ENCODE measurements around the gene NFAM1. TPM values are rescaled to one million over a fixed set of nuclear protein-coding genes. Genes with fewer than 3 reads are reported as not detected.
A peak's percentile ranks its signal among the peaks of the same experiment; 100 is the strongest.

NFAM1 gene
- total and polyA plus RNA-seq, 2 of the 4 experiments (the other 2 are of a cell fraction), result not detected

DNA sequence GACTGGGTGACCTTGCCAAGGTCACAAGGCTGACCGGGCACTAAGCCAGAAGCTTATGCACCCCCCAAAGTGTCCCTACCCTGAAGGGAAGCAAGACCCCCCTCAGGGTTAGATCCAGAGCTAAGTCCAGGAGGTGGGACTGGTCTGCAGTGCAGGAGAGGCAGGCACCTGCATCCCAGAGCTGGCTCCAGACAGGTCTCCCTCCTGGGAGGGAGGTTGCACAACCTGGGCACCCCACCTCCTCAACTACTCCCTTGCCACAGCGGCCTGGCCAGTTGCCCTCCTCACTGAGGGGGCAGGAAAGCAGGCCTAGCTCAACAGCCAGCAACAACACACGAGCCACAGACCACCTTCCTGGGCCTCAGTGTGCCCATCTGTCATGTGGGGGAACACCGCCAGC lies 86.7 kb downstream of the NFAM1 start:
- CTCF ChIA-PET, result no interaction called here
- in situ Hi-C loops (cut with MboI; ENCODE audit: low sequenced_read_pairs), result no loop called here
- H2AFZ ChIP-seq (replicated peaks; ENCODE audit: low read length, poor library complexity), result no peak overlapping the region
- no peak overlapping the region for H2BK20ac ChIP-seq (ENCODE audit: low read depth, low read length)
- no peak overlapping the region for H3K27ac ChIP-seq (ENCODE audit: insufficient read depth, low read length)
- no peaks in the 10 kb centered on the region for H3K36me3 ChIP-seq (ENCODE audit: control insufficient read depth, insufficient read depth, low read length)
- H3K79me1 ChIP-seq (ENCODE audit: low read depth in 1 of 2, low read length in 2 of 2), result no peaks in the 10 kb centered on the region
- no peak overlapping the region for H4K91ac ChIP-seq (ENCODE audit: insufficient read depth, low read depth, low read length)
- no peak overlapping the region for H3K9ac ChIP-seq (ENCODE audit: low read depth, low read length)
- BruUV-seq (replicated peaks), result no TSS peak
- POLR2A ChIA-PET (ENCODE audit: unreplicated experiment), result no interaction called here
- no peak overlapping the region for H2BK5ac ChIP-seq (ENCODE audit: low read depth, low read length, poor library complexity, severe bottlenecking)
- H3K9me1 ChIP-seq (ENCODE audit: insufficient read depth, low read length), result no peaks in the 10 kb centered on the region
- no peak overlapping the region for H4K5ac ChIP-seq (ENCODE audit: low read depth, low read length)
- no peak overlapping the region for H3K14ac ChIP-seq (replicated peaks; ENCODE audit: low read depth, low read length)
- no peak overlapping the region for H2BK120ac ChIP-seq (ENCODE audit: low read depth, low read length)
- H4K8ac ChIP-seq (ENCODE audit: low read depth in 2 of 2, low read length in 2 of 2), result no peak overlapping the region
- no peak overlapping the region for H3K4me3 ChIP-seq (ENCODE audit: insufficient read depth, low read depth, low read length)
- 0 out of 2 replicates have a peak, but pooled peaks cover 3% of the 10 kb centered on the region for H4K20me1 ChIP-seq (ENCODE audit: insufficient read depth, low read length)
- H3K18ac ChIP-seq (ENCODE audit: low read depth, low read length), result no peak overlapping the region
- H3K27me3 ChIP-seq (ENCODE audit: control insufficient read depth, insufficient read depth, low read length), result peaks cover 17% of the 10 kb centered on the region; the same call in 1 of the 2 replicates
- H3K4me1 ChIP-seq (ENCODE audit: control insufficient read depth, insufficient read depth, low read length), result peaks cover 2% of the 10 kb centered on the region
- dilution Hi-C loops (cut with HindIII; ENCODE audit: low sequenced_read_pairs, unreplicated experiment), result no loop called here
- H3K23ac ChIP-seq (ENCODE audit: low read depth, low read length), result no peak overlapping the region
- DNase-seq, result no peak
- H3K4ac ChIP-seq (ENCODE audit: low read depth, low read length), result no peak overlapping the region
- no peak overlapping the region for H2BK15ac ChIP-seq (ENCODE audit: low read depth, low read length)
- WGBS, 2 experiments (ENCODE audit: extremely low coverage in 2 of 2, insufficient read length in 1 of 2), result 83% methylated on average over 1 of the region's 4 CpGs; no CpG with 5 or more reads in 1 of the 2 experiments
- peak overlapping the region; percentile 55 for H2AK9ac ChIP-seq (replicated peaks; ENCODE audit: low read depth, low read length, poor library complexity)
- TF ChIP-seq CEBPB (IDR thresholded peaks at IDR 0.05; ENCODE audit: low read depth, low read length) (no peak), FOS (IDR thresholded peaks at IDR 0.05; ENCODE audit: low read depth, low read length) (no peak), BHLHE40 (IDR thresholded peaks at IDR 0.05; ENCODE audit: low read depth, low read length) (no peak), MAFK (IDR thresholded peaks at IDR 0.05; ENCODE audit: low read depth, low read length) (no peak), CHD1 (IDR thresholded peaks at IDR 0.05; ENCODE audit: low read depth, low read length) (no peak), MAZ (IDR thresholded peaks at IDR 0.05; ENCODE audit: borderline replicate concordance, low read depth, low read length) (no peak), MXI1 (IDR thresholded peaks at IDR 0.05; ENCODE audit: borderline replicate concordance, low read depth, low read length) (no peak), NFE2L2 (IDR thresholded peaks at IDR 0.05; ENCODE audit: low read depth, low read length) (no peak), RAD21 (IDR thresholded peaks at IDR 0.05; ENCODE audit: low read length) (no peak), POLR2A (IDR thresholded peaks at IDR 0.05; ENCODE audit: low read depth, low read length) (no peak), SMC3 (IDR thresholded peaks at IDR 0.05; ENCODE audit: low read depth, low read length) (no peak), RCOR1 (IDR thresholded peaks at IDR 0.05; ENCODE audit: insufficient replicate concordance, low read length) (no peak), RFX5 (IDR thresholded peaks at IDR 0.05; ENCODE audit: low read depth, low read length) (no peak)
- TF ChIP-seq, protein P1, sequence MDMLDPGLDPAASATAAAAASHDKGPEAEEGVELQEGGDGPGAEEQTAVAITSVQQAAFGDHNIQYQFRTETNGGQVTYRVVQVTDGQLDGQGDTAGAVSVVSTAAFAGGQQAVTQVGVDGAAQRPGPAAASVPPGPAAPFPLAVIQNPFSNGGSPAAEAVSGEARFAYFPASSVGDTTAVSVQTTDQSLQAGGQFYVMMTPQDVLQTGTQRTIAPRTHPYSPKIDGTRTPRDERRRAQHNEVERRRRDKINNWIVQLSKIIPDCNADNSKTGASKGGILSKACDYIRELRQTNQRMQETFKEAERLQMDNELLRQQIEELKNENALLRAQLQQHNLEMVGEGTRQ (IDR thresholded peaks at IDR 0.05; ENCODE audit: low read depth, low read length), result no peak
- TF ChIP-seq, protein P2, sequence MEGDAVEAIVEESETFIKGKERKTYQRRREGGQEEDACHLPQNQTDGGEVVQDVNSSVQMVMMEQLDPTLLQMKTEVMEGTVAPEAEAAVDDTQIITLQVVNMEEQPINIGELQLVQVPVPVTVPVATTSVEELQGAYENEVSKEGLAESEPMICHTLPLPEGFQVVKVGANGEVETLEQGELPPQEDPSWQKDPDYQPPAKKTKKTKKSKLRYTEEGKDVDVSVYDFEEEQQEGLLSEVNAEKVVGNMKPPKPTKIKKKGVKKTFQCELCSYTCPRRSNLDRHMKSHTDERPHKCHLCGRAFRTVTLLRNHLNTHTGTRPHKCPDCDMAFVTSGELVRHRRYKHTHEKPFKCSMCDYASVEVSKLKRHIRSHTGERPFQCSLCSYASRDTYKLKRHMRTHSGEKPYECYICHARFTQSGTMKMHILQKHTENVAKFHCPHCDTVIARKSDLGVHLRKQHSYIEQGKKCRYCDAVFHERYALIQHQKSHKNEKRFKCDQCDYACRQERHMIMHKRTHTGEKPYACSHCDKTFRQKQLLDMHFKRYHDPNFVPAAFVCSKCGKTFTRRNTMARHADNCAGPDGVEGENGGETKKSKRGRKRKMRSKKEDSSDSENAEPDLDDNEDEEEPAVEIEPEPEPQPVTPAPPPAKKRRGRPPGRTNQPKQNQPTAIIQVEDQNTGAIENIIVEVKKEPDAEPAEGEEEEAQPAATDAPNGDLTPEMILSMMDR (conservative IDR thresholded peaks at IDR 0.05; ENCODE audit: low read depth, low read length), result no peak
- TF ChIP-seq, protein P3, sequence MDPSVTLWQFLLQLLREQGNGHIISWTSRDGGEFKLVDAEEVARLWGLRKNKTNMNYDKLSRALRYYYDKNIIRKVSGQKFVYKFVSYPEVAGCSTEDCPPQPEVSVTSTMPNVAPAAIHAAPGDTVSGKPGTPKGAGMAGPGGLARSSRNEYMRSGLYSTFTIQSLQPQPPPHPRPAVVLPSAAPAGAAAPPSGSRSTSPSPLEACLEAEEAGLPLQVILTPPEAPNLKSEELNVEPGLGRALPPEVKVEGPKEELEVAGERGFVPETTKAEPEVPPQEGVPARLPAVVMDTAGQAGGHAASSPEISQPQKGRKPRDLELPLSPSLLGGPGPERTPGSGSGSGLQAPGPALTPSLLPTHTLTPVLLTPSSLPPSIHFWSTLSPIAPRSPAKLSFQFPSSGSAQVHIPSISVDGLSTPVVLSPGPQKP (IDR thresholded peaks at IDR 0.05; ENCODE audit: borderline replicate concordance, low read depth, low read length), result no peak
- intact Hi-C loops (cut with micrococcal nuclease), result no loop called here
- H2AK5ac ChIP-seq (ENCODE audit: low read depth, low read length), result no peak overlapping the region
- H3K56ac ChIP-seq (ENCODE audit: extremely low read depth, insufficient read depth, low read length), result no peak overlapping the region
- no peak overlapping the region for H3K4me2 ChIP-seq (ENCODE audit: low read depth, low read length)
- no peaks in the 10 kb centered on the region for H3K9me3 ChIP-seq (ENCODE audit: control insufficient read depth, insufficient read depth, low read length)
- no peak for ATAC-seq (ENCODE audit: low read depth)

Data from IMR-90 (cell line).